ENCODE measurements around the gene VHLL. TPM values are rescaled to one million over a fixed set of nuclear protein-coding genes. Genes with fewer than 3 reads are reported as not detected.

VHLL gene
- total RNA-seq, 2 donors from 2014 or later = 0.42 to 0.52 TPM

GRCh38 chr1:156282479-156283222 lies 16.5 kb downstream of the VHLL start, which contains the start of gene SMG5:
Gene SMG5 (minus strand): TSS chr1:156282825. CDS start chr1:156282680, 145 bp downstream.
- peak; percentile 89 for ATAC-seq (replicated peaks)
- peaks cover 78% of the 10 kb centered on the region for H3K36me3 Mint-ChIP-seq (ENCODE audit: low read depth)
- peaks cover 23% of the 10 kb centered on the region for H3K4me1 Mint-ChIP-seq
- peak within 1 kb of the TSS; percentile 98 for H3K27ac Mint-ChIP-seq
- peak within 1 kb of the TSS; percentile 100 for H3K4me3 Mint-ChIP-seq
- H3K9me3 Mint-ChIP-seq = no peaks in the 10 kb centered on the region
- no peaks in the 10 kb centered on the region for H3K27me3 Mint-ChIP-seq

- peak; percentile 37 for ATAC-seq (replicated peaks)
- Mint-ChIP-seq H3K4me1 (peaks cover 23% of the 10 kb centered on the region), H3K27ac (peak overlapping the region; percentile 98), H3K4me3 (peak overlapping the region; percentile 100), H3K36me3 (ENCODE audit: low read depth) (peaks cover 80% of the 10 kb centered on the region), H3K9me3 (no peaks in the 10 kb centered on the region), H3K27me3 (no peaks in the 10 kb centered on the region)
These were observed 17.2 kb downstream of the VHLL start for GRCh38 chr1:156281693-156282478.

- Mint-ChIP-seq H3K4me3 (peak overlapping the region; percentile 100), H3K4me1 (peaks cover 23% of the 10 kb centered on the region), H3K27ac (peak overlapping the region; percentile 98), H3K27me3 (no peaks in the 10 kb centered on the region), H3K9me3 (no peaks in the 10 kb centered on the region), H3K36me3 (ENCODE audit: low read depth) (peaks cover 80% of the 10 kb centered on the region)
- ATAC-seq (replicated peaks) = peak; percentile 74
These were observed 17.8 kb downstream of the VHLL start for GRCh38 chr1:156281281-156281680.

- ATAC-seq (replicated peaks) = no peak
- Mint-ChIP-seq H3K27ac (peak overlapping the region; percentile 11), H3K27me3 (no peaks in the 10 kb centered on the region), H3K4me1 (peaks cover 23% of the 10 kb centered on the region), H3K36me3 (ENCODE audit: low read depth) (peaks cover 81% of the 10 kb centered on the region), H3K4me3 (peak overlapping the region; percentile 100), H3K9me3 (no peaks in the 10 kb centered on the region)
These were observed 19.3 kb downstream of the VHLL start for GRCh38 chr1:156279837-156280236.

- peaks cover 99% of the 10 kb centered on the region for H3K36me3 Mint-ChIP-seq (ENCODE audit: low read depth)
These were observed 22.1 kb downstream of the VHLL start for GRCh38 chr1:156276966-156277381.

GRCh38 chr1:156276532-156276931 lies 22.6 kb downstream of the VHLL start:
- no peaks in the 10 kb centered on the region for H3K27me3 Mint-ChIP-seq
- no peak overlapping the region for H3K4me3 Mint-ChIP-seq
- H3K4me1 Mint-ChIP-seq = peaks cover 14% of the 10 kb centered on the region
- peaks cover 99% of the 10 kb centered on the region for H3K36me3 Mint-ChIP-seq (ENCODE audit: low read depth)
- no peaks in the 10 kb centered on the region for H3K9me3 Mint-ChIP-seq
- no peak overlapping the region for H3K27ac Mint-ChIP-seq
- ATAC-seq (replicated peaks) = no peak

More at GRCh38 chr1:156276966-156277381, 22.1 kb downstream of the VHLL start:
- Mint-ChIP-seq H3K9me3 (no peaks in the 10 kb centered on the region), H3K4me3 (no peak overlapping the region), H3K27ac (no peak overlapping the region), H3K4me1 (peaks cover 14% of the 10 kb centered on the region), H3K27me3 (no peaks in the 10 kb centered on the region)
- no peak for ATAC-seq (replicated peaks)

DNA sequence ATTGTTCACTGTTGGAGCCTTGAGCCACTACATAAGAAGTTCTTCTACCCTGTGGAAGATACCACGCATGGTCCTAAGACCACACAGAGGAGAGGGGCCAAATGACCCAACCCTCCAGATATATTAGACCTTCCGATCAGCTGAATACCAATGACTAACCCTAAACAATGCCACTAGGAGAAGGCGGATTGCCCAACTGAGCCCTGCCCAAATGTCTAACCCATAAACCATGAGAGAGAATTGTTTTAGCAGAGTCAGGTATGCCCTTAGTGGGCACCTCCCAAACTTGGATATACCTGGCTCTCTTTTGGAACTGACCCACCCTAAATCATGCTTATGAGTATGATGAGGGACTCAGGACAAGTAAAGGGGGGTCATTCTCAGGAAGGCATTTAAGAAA lies 28.8 kb downstream of the VHLL start:
- Mint-ChIP-seq H3K4me1 (no peaks in the 10 kb centered on the region), H3K4me3 (no peak overlapping the region), H3K27me3 (no peaks in the 10 kb centered on the region), H3K27ac (no peak overlapping the region), H3K9me3 (no peaks in the 10 kb centered on the region), H3K36me3 (ENCODE audit: low read depth) (peaks cover 100% of the 10 kb centered on the region)
- ATAC-seq (replicated peaks) = no peak

DNA sequence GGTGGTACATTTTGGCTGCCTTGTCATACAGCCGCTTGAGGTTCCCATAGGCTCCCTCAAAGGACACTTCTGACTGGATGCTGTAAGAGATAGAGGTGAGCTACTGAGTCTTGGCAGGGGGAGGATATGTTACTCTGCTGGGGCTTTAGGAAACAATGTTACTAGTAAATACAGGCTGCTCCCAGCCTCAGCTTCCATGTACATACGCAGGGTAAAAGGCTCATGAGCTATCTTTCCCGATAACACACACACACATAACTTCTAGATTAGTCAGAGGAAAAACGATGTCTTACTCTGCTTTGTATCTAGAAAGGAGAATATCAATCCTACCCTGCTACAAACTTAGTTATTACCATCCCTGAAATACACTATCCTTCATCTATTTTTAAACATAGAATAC lies 30.8 kb downstream of the VHLL start:
- H3K27me3 Mint-ChIP-seq = no peaks in the 10 kb centered on the region

DNA sequence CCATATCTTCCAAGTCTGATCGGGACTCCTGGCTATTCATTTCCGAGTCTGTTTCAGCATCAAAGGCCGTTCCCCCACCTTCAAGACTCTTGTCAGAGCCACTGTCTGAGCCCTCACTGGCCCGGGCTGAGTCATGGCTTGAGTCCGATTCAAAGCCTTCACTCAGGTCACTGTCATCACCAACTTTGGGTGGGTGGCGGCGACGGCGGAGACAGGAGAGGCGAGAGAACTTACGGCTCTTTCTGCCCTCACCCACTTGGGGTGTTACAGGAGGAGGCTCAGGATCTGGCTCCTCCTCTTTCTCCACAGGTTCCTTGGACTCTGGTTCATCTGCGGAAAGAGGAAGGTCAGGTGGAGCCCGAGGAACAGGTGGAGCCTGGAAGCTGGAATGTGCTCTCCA lies 33.1 kb downstream of the VHLL start:
- no peak overlapping the region for H3K4me3 Mint-ChIP-seq
- no peak overlapping the region for H3K27ac Mint-ChIP-seq
- no peak for ATAC-seq (replicated peaks)
- no peaks in the 10 kb centered on the region for H3K27me3 Mint-ChIP-seq
- peaks cover 100% of the 10 kb centered on the region for H3K36me3 Mint-ChIP-seq (ENCODE audit: low read depth)
- H3K4me1 Mint-ChIP-seq = peaks cover 2% of the 10 kb centered on the region
- no peaks in the 10 kb centered on the region for H3K9me3 Mint-ChIP-seq

More for the DNA sequence above, 30.8 kb downstream of the VHLL start:
- peaks cover 100% of the 10 kb centered on the region for H3K36me3 Mint-ChIP-seq (ENCODE audit: low read depth)
- no peak for ATAC-seq (replicated peaks)
- no peaks in the 10 kb centered on the region for H3K4me1 Mint-ChIP-seq
- H3K27ac Mint-ChIP-seq = no peak overlapping the region
- H3K9me3 Mint-ChIP-seq = no peaks in the 10 kb centered on the region
- H3K4me3 Mint-ChIP-seq = no peak overlapping the region

DNA sequence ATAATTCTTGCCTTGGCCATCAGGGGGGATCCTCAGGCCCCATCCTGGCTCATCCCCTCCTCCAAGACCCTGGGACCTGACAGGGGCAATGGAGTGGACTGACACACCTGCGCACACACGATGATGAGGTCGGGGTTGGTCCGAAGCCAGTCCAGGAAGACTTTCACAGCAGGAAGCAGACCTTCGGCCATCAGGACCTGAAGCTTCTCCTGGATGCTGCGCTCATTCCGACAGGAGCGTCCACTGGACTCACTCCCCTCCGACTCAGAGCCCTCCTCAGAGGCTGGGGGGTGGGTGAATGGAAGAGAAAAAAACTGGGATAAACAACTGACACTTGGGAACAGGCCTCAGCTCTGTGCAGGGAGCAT lies 35.8 kb downstream of the VHLL start:
- Mint-ChIP-seq H3K4me3 (no peak overlapping the region), H3K27me3 (no peaks in the 10 kb centered on the region), H3K36me3 (ENCODE audit: low read depth) (peaks cover 100% of the 10 kb centered on the region), H3K9me3 (no peaks in the 10 kb centered on the region), H3K27ac (peak overlapping the region; percentile 14), H3K4me1 (peaks cover 4% of the 10 kb centered on the region)
- no peak for ATAC-seq (replicated peaks)

DNA sequence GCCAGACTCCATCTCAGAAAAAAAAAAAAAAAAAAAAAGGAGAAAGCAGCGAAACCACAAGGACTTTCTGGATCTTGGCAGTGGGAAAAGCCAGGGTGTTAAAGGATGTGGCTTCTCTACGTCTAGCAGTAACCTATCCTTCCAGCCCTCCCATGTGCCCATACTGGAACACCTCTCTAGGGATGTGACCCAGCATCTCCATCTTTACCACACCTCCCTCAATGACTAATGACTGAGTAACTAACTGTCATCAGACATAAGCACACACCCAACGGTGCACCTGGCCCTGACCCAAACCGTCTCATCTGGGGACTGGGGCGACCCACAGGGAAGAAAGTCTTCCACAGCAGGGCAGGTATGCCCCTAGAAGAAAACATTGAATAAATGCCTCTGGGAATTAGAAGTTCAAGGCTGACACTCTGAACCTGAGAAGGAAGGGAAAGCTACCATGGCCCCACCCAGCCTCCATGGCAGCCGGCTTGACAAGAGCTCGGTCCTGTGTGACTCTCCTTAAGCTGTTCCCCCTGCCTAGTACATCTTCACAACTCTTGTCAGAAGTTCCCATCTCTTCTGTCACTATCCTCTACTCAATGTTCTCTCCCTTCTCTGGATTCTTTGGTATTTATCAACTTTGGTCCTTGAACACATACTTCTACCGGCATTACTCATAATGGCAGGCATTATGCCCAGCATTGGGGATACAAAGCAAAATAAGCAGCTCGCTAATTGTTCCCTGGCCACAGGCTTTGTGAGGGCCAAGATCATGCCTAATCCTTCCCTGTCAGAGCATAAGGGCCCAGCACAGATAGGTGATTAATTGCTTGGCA lies 36.4 kb downstream of the VHLL start:
- Mint-ChIP-seq H3K9me3 (no peaks in the 10 kb centered on the region), H3K27ac (peak overlapping the region; percentile 14), H3K27me3 (no peaks in the 10 kb centered on the region), H3K4me1 (peaks cover 4% of the 10 kb centered on the region), H3K4me3 (no peak overlapping the region), H3K36me3 (ENCODE audit: low read depth) (peaks cover 100% of the 10 kb centered on the region)
- peak; percentile 93 for ATAC-seq (replicated peaks)

DNA sequence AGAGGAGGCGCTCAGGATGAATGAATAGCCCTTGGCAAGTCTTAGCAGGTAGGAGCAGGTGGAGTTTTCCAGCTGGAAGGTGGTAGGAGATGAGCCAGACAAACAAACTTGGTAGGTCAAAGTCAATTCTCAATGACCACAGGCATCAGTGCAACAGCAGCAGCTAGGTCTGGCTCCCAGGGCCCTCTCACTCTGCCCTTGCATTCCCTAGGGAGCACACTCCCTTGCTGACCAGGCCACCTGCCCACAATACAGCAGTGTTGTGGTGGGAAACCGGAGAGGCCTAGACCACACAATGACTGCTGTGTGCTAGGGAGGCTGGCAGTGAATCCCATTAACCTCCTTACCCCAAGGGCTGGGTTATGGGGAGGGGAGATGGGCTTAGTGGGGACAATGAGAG lies 38.2 kb downstream of the VHLL start:
- H3K4me3 Mint-ChIP-seq = no peak overlapping the region
- no peaks in the 10 kb centered on the region for H3K27me3 Mint-ChIP-seq
- H3K36me3 Mint-ChIP-seq (ENCODE audit: low read depth) = peaks cover 100% of the 10 kb centered on the region
- H3K27ac Mint-ChIP-seq = peak overlapping the region; percentile 84
- no peak for ATAC-seq (replicated peaks)
- peaks cover 4% of the 10 kb centered on the region for H3K4me1 Mint-ChIP-seq
- no peaks in the 10 kb centered on the region for H3K9me3 Mint-ChIP-seq

- Mint-ChIP-seq H3K27ac (peak overlapping the region; percentile 84), H3K4me3 (no peak overlapping the region), H3K9me3 (no peaks in the 10 kb centered on the region), H3K36me3 (ENCODE audit: low read depth) (peaks cover 93% of the 10 kb centered on the region), H3K27me3 (no peaks in the 10 kb centered on the region), H3K4me1 (peaks cover 4% of the 10 kb centered on the region)
- no peak for ATAC-seq (replicated peaks)
These were observed 39.3 kb downstream of the VHLL start for GRCh38 chr1:156259805-156260204.

DNA sequence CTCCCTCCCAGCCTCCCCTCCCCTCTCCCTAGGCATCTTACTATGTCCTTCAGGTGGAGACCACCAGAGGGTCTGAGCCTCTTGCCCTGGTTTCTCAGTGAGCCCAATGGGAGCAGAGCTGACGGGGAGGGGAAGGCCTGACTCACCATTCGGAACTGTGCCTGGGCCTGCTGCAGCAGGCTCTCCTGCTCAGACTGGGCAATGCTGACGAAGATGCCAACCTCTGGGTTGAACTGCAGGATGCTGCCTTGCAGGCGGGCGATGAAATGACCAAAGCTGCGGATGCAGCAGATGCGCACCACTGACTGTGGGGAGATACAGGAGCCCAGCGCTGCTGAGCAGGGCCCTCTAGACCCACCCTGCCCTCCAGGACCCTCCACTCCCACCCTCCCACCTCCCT lies 40.2 kb downstream of the VHLL start:
- Mint-ChIP-seq H3K4me3 (no peak overlapping the region), H3K27me3 (no peaks in the 10 kb centered on the region), H3K4me1 (peaks cover 7% of the 10 kb centered on the region), H3K36me3 (ENCODE audit: low read depth) (peaks cover 91% of the 10 kb centered on the region), H3K9me3 (no peaks in the 10 kb centered on the region), H3K27ac (no peak overlapping the region)
- ATAC-seq (replicated peaks) = no peak
